Esophagus muscularis mucosa (tissue), 4 donors: ENCODE results near the gene DHX9. TPM values are rescaled to one million over a fixed set of nuclear protein-coding genes. Genes with fewer than 3 reads are reported as not detected.

Experiments used
- DNase-seq: peaks from one replicate; pipeline ENCODE4 v3.0.0-alpha.2; 2017; ENCODE audit errors: extremely low spot score
- H3K27ac ChIP-seq, 4 donors: fragments of 200-600 bp; sonication (generic); replicated peaks in 1 of 4; 1 replicate in 3 of 4; 2 replicates in 1 of 4; pipeline ENCODE4 v1.5.1; 2016 to 2019; ENCODE audit warnings: mild to moderate bottlenecking in 1 of 4
- H3K27me3 ChIP-seq, 4 donors: fragments of 200-600 bp; sonication (generic); one replicate each; pipeline versions ENCODE4 v1.5.1 to v1.6.0; 2016 to 2019
- H3K36me3 ChIP-seq, 4 donors: fragments of 200-600 bp; sonication (generic); one replicate each; pipeline ENCODE4 v1.5.1; 2016 to 2019
- H3K4me1 ChIP-seq, 4 donors: fragments of 200-600 bp; sonication (generic); one replicate each; pipeline ENCODE4 v1.5.1; 2016 to 2019
- H3K4me3 ChIP-seq, 4 donors: fragments of 200-600 bp; sonication (generic); 1 replicate in 2 of 4; 2 replicates in 2 of 4; pipeline ENCODE4 v1.5.1; 2016 to 2019; ENCODE audit warnings: mild to moderate bottlenecking in 4 of 4, moderate library complexity in 1 of 4
- H3K9me3 ChIP-seq, 4 donors: fragments of 200-600 bp; sonication (generic); 1 replicate in 3 of 4; 2 replicates in 1 of 4; pipeline ENCODE4 v1.5.1; 2016 to 2019
- CTCF ChIP-seq, 3 experiments: fragments of 200-600 bp in 2 of 3; fragments of 450-650 bp in 1 of 3; sonication (generic) in 2 of 3; IDR thresholded peaks; one replicate each; pipeline ENCODE4 v1.5.1; 2017 to 2019; ENCODE audit warnings: antibody characterized with exemption in 3 of 3, mild to moderate bottlenecking in 2 of 3, moderate library complexity in 1 of 3
- EP300 ChIP-seq: sonication (generic); formaldehyde crosslinking; IDR thresholded peaks from one replicate; pipeline ENCODE4 v1.6.1; 2017; ENCODE audit warnings: antibody characterized with exemption
- POLR2A ChIP-seq: fragments of 450-650 bp; IDR thresholded peaks from one replicate; pipeline ENCODE4 v1.6.1; 2017; ENCODE audit warnings: antibody characterized with exemption, moderate library complexity, mild to moderate bottlenecking, low read depth
- POLR2AphosphoS5 ChIP-seq, 2 donors: sonication (generic); formaldehyde crosslinking; IDR thresholded peaks; one replicate each; pipeline ENCODE4 v1.6.1; 2017; ENCODE audit warnings: antibody characterized with exemption in 2 of 2
- WGBS: methylation state at CpG from one replicate; pipeline ENCODE4 v1.1.5; 2018; 5-methylcytosine and 5-hydroxymethylcytosine counted together
- intact Hi-C: fragments of 100-400 bp; cut with DNase I; formaldehyde crosslinking; loops from one replicate; pipeline ENCODE4 v1.15.1; 2023
- total RNA-seq, 4 donors: library from RNA; depleted of rRNA; stranded (reverse); fragments of >200 nt; gene quantifications; one replicate each; pipeline versions ENCODE4 v1.1.0 to v1.2.1, GENCODE V29; 2016

Gene DHX9
- total RNA-seq, 4 donors from 2014 or later: 73.0 to 89.7 (median 74.5) TPM

- H3K4me3 ChIP-seq: no peak overlapping the region
- peaks cover 6 to 14% (median 12%) of the 10 kb centered on the region in 4 donors for H3K4me1 ChIP-seq
- no peaks in the 10 kb centered on the region for H3K36me3 ChIP-seq
- no peaks in the 10 kb centered on the region for H3K9me3 ChIP-seq
- intact Hi-C loops: no loop called here
- 93% methylated on average over 4 of the region's 10 CpGs for WGBS
- no peaks in the 10 kb centered on the region for H3K27me3 ChIP-seq
- TF ChIP-seq EP300 (no peak), POLR2A (no peak), POLR2AphosphoS5 (IDR thresholded peaks at IDR 0.05) (no peak), CTCF (IDR thresholded peaks at IDR 0.05) (no peak)
- no peak overlapping the region for H3K27ac ChIP-seq
- no peak for DNase-seq
Observed at GRCh38 chr1:182835806-182836205, 3.3 kb upstream of the DHX9 start.

- TF ChIP-seq EP300: no peak
- no peak for TF ChIP-seq CTCF (IDR thresholded peaks at IDR 0.05)
- TF ChIP-seq POLR2AphosphoS5 (IDR thresholded peaks at IDR 0.05): no peak
- no peak for TF ChIP-seq POLR2A
- DNase-seq: no peak
- H3K4me1 ChIP-seq: peaks cover 26 to 64% (median 60%) of the 10 kb centered on the region in 4 donors
- H3K27me3 ChIP-seq: no peaks in the 10 kb centered on the region
- H3K4me3 ChIP-seq: peak overlapping the region; percentile 78 to 88 (median 84)
- intact Hi-C loops: no loop called here
- H3K27ac ChIP-seq: peak overlapping the region; percentile 28 to 97 (median 91)
- peaks cover 13 to 34% (median 30%) of the 10 kb centered on the region in 4 donors for H3K36me3 ChIP-seq
- no peaks in the 10 kb centered on the region for H3K9me3 ChIP-seq
- WGBS: 35% methylated on average over 10 of the region's 10 CpGs
Observed at GRCh38 chr1:182841368-182841988, 2.3 kb downstream of the DHX9 start.

GRCh38 chr1:182842265-182842664 lies 3.1 kb downstream of the DHX9 start:
- TF ChIP-seq POLR2AphosphoS5 (IDR thresholded peaks at IDR 0.05) (no peak), EP300 (no peak), POLR2A (no peak), CTCF (IDR thresholded peaks at IDR 0.05) (no peak)
- H3K4me1 ChIP-seq: peaks cover 26 to 64% (median 61%) of the 10 kb centered on the region in 4 donors
- intact Hi-C loops: no loop called here
- peaks cover 13 to 42% (median 36%) of the 10 kb centered on the region in 4 donors for H3K36me3 ChIP-seq
- WGBS: 37% methylated on average over 4 of the region's 4 CpGs
- no peaks in the 10 kb centered on the region for H3K27me3 ChIP-seq
- H3K4me3 ChIP-seq: peak overlapping the region in 1 of 4 donors; percentile 81
- peak overlapping the region in 2 of 4 donors; percentile 7 to 86 for H3K27ac ChIP-seq
- no peak for DNase-seq
- no peaks in the 10 kb centered on the region for H3K9me3 ChIP-seq

- Histone ChIP-seq H3K36me3 (peaks cover 20 to 70% (median 60%) of the 10 kb centered on the region in 4 donors), H3K27me3 (no peaks in the 10 kb centered on the region), H3K27ac (no peak overlapping the region), H3K4me1 (peaks cover 24 to 64% (median 55%) of the 10 kb centered on the region in 4 donors), H3K4me3 (no peak overlapping the region), H3K9me3 (no peaks in the 10 kb centered on the region)
- TF ChIP-seq POLR2AphosphoS5 (IDR thresholded peaks at IDR 0.05): no peak
- no peak for TF ChIP-seq EP300
- no peak for TF ChIP-seq CTCF (IDR thresholded peaks at IDR 0.05)
- no peak for TF ChIP-seq POLR2A
- 80% methylated on average over 1 of the region's 1 CpG for WGBS
- intact Hi-C loops: no loop called here
- DNase-seq: no peak
Observed at GRCh38 chr1:182845379-182845778, 6.2 kb downstream of the DHX9 start.

- no peaks in the 10 kb centered on the region for H3K9me3 ChIP-seq
- no peaks in the 10 kb centered on the region for H3K27me3 ChIP-seq
- H3K27ac ChIP-seq: no peak overlapping the region
- H3K36me3 ChIP-seq: peaks cover 20 to 75% (median 65%) of the 10 kb centered on the region in 4 donors
- peaks cover 19 to 59% (median 50%) of the 10 kb centered on the region in 4 donors for H3K4me1 ChIP-seq
- no peak for TF ChIP-seq POLR2AphosphoS5 (IDR thresholded peaks at IDR 0.05)
- TF ChIP-seq CTCF (IDR thresholded peaks at IDR 0.05): no peak
- TF ChIP-seq POLR2A: no peak
- no peak for TF ChIP-seq EP300
- H3K4me3 ChIP-seq: no peak overlapping the region
- no peak for DNase-seq
- intact Hi-C loops: no loop called here
- WGBS: 86% methylated on average over 4 of the region's 5 CpGs
Observed at GRCh38 chr1:182845894-182846293, 6.7 kb downstream of the DHX9 start.
